SK-N-SH (cell line): ENCODE results near the gene ADAMTS2.

Experiments
- JUND ChIP-seq: IDR thresholded peaks from 2 replicates; pipeline ENCODE4 v1.4.0; 2012
- NFIC ChIP-seq: IDR thresholded peaks from 2 replicates; pipeline ENCODE4 v1.4.0; 2012; ENCODE audit warnings: borderline replicate concordance
- TEAD4 ChIP-seq: IDR thresholded peaks from 2 replicates; pipeline ENCODE4 v1.4.0; 2012; ENCODE audit warnings: mild to moderate bottlenecking, borderline replicate concordance; ENCODE audit not compliant: insufficient read depth
- TF ChIP-seq, protein P1 (sequence below): fragments of 200-600 bp; sonication (generic); IDR thresholded peaks from 2 replicates; pipeline ENCODE4 v1.6.1; 2017; ENCODE audit warnings: antibody characterized with exemption, mild to moderate bottlenecking, moderate library complexity

- TF ChIP-seq TEAD4: no peak
- TF ChIP-seq JUND: no peak
- TF ChIP-seq, protein P1, sequence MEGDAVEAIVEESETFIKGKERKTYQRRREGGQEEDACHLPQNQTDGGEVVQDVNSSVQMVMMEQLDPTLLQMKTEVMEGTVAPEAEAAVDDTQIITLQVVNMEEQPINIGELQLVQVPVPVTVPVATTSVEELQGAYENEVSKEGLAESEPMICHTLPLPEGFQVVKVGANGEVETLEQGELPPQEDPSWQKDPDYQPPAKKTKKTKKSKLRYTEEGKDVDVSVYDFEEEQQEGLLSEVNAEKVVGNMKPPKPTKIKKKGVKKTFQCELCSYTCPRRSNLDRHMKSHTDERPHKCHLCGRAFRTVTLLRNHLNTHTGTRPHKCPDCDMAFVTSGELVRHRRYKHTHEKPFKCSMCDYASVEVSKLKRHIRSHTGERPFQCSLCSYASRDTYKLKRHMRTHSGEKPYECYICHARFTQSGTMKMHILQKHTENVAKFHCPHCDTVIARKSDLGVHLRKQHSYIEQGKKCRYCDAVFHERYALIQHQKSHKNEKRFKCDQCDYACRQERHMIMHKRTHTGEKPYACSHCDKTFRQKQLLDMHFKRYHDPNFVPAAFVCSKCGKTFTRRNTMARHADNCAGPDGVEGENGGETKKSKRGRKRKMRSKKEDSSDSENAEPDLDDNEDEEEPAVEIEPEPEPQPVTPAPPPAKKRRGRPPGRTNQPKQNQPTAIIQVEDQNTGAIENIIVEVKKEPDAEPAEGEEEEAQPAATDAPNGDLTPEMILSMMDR: no peak
- no peak for TF ChIP-seq NFIC
These were observed 25.3 kb upstream of the ADAMTS2 start for GRCh38 chr5:179370490-179371120.
